HEK293 (cell line): ENCODE results near the gene TNFAIP1.

ENCODE experiments used
- CTCF ChIA-PET: fragments of 350-600 bp; formaldehyde crosslinking; extraction: SDS; loops from one replicate; lab custom pipeline; 2021; ENCODE audit warnings: antibody characterized with exemption; lab: Yijun Ruan, JAX
- POLR2A ChIA-PET: fragments of 300-600 bp; formaldehyde crosslinking; extraction: SDS; loops from one replicate; lab custom pipeline; 2020; ENCODE audit warnings: antibody characterized with exemption, inconsistent platforms; lab: Yijun Ruan, JAX
- H3K27ac ChIP-seq: fragments of 200-500 bp; sonication (Bioruptor generic); 2 replicates; pipeline ENCODE4 v1.5.1; 2014; ENCODE audit warnings: low read depth, low read length, control low read depth, inconsistent platforms; ENCODE audit errors: extremely low read depth
- H3K36me3 ChIP-seq, 2 experiments: fragments of 200-500 bp in 1 of 2; sonication (Bioruptor generic) in 1 of 2; 1 replicate in 1 of 2; 2 replicates in 1 of 2; pipeline ENCODE4 v1.5.1; 2014 to 2017; ENCODE audit warnings: inconsistent platforms in 2 of 2, low read length in 2 of 2; ENCODE audit not compliant: control insufficient read depth in 2 of 2, insufficient read depth in 1 of 2
- H3K4me1 ChIP-seq: fragments of 200-500 bp; sonication (Bioruptor generic); 2 replicates; pipeline ENCODE4 v1.5.1; 2014; ENCODE audit warnings: mild to moderate bottlenecking, low read length, inconsistent platforms; ENCODE audit not compliant: control insufficient read depth, insufficient read depth
- H3K4me3 ChIP-seq: 2 replicates; pipeline ENCODE4 v1.5.1; 2011; ENCODE audit warnings: low read depth, mild to moderate bottlenecking, control low read depth, low read length, moderate library complexity
- H3K9me3 ChIP-seq: fragments of 200-500 bp; sonication (Bioruptor generic); 2 replicates; pipeline ENCODE4 v1.5.1; 2014; ENCODE audit warnings: low read depth, low read length, inconsistent platforms; ENCODE audit not compliant: control insufficient read depth, insufficient read depth
- BCL11A ChIP-seq: fragments of 450-650 bp; formaldehyde crosslinking; IDR thresholded peaks from 2 replicates; pipeline ENCODE4 v1.5.1; 2016; ENCODE audit warnings: low read depth, missing biosample characterization, missing genetic modification characterization
- HOXA7 ChIP-seq: sonication (generic); formaldehyde crosslinking; IDR thresholded peaks from 2 replicates; pipeline ENCODE4 v1.8.1; 2022; ENCODE audit warnings: missing genetic modification reagents, borderline replicate concordance
- INSM2 ChIP-seq: fragments of 450-650 bp; formaldehyde crosslinking; IDR thresholded peaks from 2 replicates; pipeline ENCODE4 v1.5.1; 2016; ENCODE audit warnings: missing biosample characterization, missing genetic modification characterization
- KLF1 ChIP-seq: fragments of 450-650 bp; formaldehyde crosslinking; IDR thresholded peaks from 2 replicates; pipeline ENCODE4 v1.5.1; 2016; ENCODE audit warnings: missing biosample characterization, missing genetic modification characterization
- KLF16 ChIP-seq: fragments of 450-650 bp; formaldehyde crosslinking; IDR thresholded peaks from 2 replicates; pipeline ENCODE4 v1.5.1; 2017; ENCODE audit warnings: missing biosample characterization, missing genetic modification characterization
- RBAK ChIP-seq: fragments of 450-650 bp; formaldehyde crosslinking; IDR thresholded peaks from 2 replicates; pipeline ENCODE4 v1.5.1; 2016; ENCODE audit warnings: missing biosample characterization, missing genetic modification characterization
- REST ChIP-seq: fragments of 450-650 bp; formaldehyde crosslinking; IDR thresholded peaks from 2 replicates; pipeline ENCODE4 v1.5.1; 2016; ENCODE audit warnings: missing biosample characterization, missing genetic modification characterization
- SP2 ChIP-seq: fragments of 450-650 bp; formaldehyde crosslinking; IDR thresholded peaks from 2 replicates; pipeline ENCODE4 v1.5.1; 2016; ENCODE audit warnings: missing biosample characterization, missing genetic modification characterization
- ZBTB20 ChIP-seq: fragments of 450-650 bp; formaldehyde crosslinking; IDR thresholded peaks from 2 replicates; pipeline ENCODE4 v1.5.1; 2016; ENCODE audit warnings: missing biosample characterization, missing genetic modification characterization
- ZNF140 ChIP-seq: fragments of 450-650 bp; formaldehyde crosslinking; IDR thresholded peaks from 2 replicates; pipeline ENCODE4 v1.5.1; 2016; ENCODE audit warnings: missing biosample characterization, missing genetic modification characterization
- ZNF155 ChIP-seq: fragments of 450-650 bp; formaldehyde crosslinking; IDR thresholded peaks from 2 replicates; pipeline ENCODE4 v1.5.1; 2016; ENCODE audit warnings: missing biosample characterization, missing genetic modification characterization
- ZNF157 ChIP-seq: fragments of 450-650 bp; formaldehyde crosslinking; IDR thresholded peaks from 2 replicates; pipeline ENCODE4 v1.5.1; 2016; ENCODE audit warnings: missing biosample characterization, missing genetic modification characterization
- ZNF174 ChIP-seq: fragments of 450-650 bp; formaldehyde crosslinking; IDR thresholded peaks from 2 replicates; pipeline ENCODE4 v1.5.0; 2017; ENCODE audit warnings: missing biosample characterization, mild to moderate bottlenecking, missing genetic modification characterization
- ZNF211 ChIP-seq: fragments of 450-650 bp; formaldehyde crosslinking; IDR thresholded peaks from 2 replicates; pipeline ENCODE4 v1.5.1; 2016; ENCODE audit warnings: low read depth, missing biosample characterization, missing genetic modification characterization
- ZNF280C ChIP-seq: fragments of 450-650 bp; formaldehyde crosslinking; IDR thresholded peaks from 2 replicates; pipeline ENCODE4 v1.5.1; 2016; ENCODE audit warnings: missing biosample characterization, missing genetic modification characterization
- ZNF37A ChIP-seq: fragments of 450-650 bp; IDR thresholded peaks from 2 replicates; pipeline ENCODE4 v1.5.1; 2018; ENCODE audit warnings: missing biosample characterization, missing genetic modification characterization
- ZNF423 ChIP-seq: fragments of 450-650 bp; formaldehyde crosslinking; IDR thresholded peaks from 2 replicates; pipeline ENCODE4 v1.5.1; 2016; ENCODE audit warnings: missing biosample characterization, missing genetic modification characterization
- ZNF473 ChIP-seq: fragments of 450-650 bp; formaldehyde crosslinking; IDR thresholded peaks from 2 replicates; pipeline ENCODE4 v1.5.1; 2017; ENCODE audit warnings: missing biosample characterization, missing genetic modification characterization
- ZNF488 ChIP-seq: fragments of 450-650 bp; formaldehyde crosslinking; IDR thresholded peaks from 2 replicates; pipeline ENCODE4 v1.5.1; 2016; ENCODE audit warnings: missing biosample characterization, missing genetic modification characterization
- ZNF514 ChIP-seq: fragments of 450-650 bp; formaldehyde crosslinking; IDR thresholded peaks from 2 replicates; pipeline ENCODE4 v1.5.1; 2016; ENCODE audit warnings: missing biosample characterization, missing genetic modification characterization
- ZNF544 ChIP-seq: fragments of 450-650 bp; formaldehyde crosslinking; IDR thresholded peaks from 2 replicates; pipeline ENCODE4 v1.5.0; 2017; ENCODE audit warnings: missing biosample characterization, missing genetic modification characterization
- ZNF624 ChIP-seq: fragments of 450-650 bp; formaldehyde crosslinking; IDR thresholded peaks from 2 replicates; pipeline ENCODE4 v1.5.1; 2017; ENCODE audit warnings: missing biosample characterization, missing genetic modification characterization
- ZNF660 ChIP-seq: fragments of 450-650 bp; IDR thresholded peaks from 2 replicates; pipeline ENCODE4 v1.5.1; 2018; ENCODE audit warnings: missing biosample characterization, mild to moderate bottlenecking, missing genetic modification characterization
- ZNF785 ChIP-seq: fragments of 450-650 bp; formaldehyde crosslinking; IDR thresholded peaks from 2 replicates; pipeline ENCODE4 v1.5.1; 2016; ENCODE audit warnings: missing biosample characterization, missing genetic modification characterization
- ZSCAN5A ChIP-seq: fragments of 450-650 bp; formaldehyde crosslinking; IDR thresholded peaks from 2 replicates; pipeline ENCODE4 v1.5.1; 2016; ENCODE audit warnings: missing biosample characterization, missing genetic modification characterization

TNFAIP1 gene

GRCh38 chr17:28344435-28344901 lies 8.9 kb downstream of the TNFAIP1 start:
- CTCF ChIA-PET: interaction anchor here (0.5 to 0.6 kb wide), 2 partner anchors 11 to 116 kb away, joined by 3 read pairs; no protein-coding TSS in a partner anchor
- Histone ChIP-seq H3K9me3 (no peaks in the 10 kb centered on the region), H3K36me3 (peaks cover 30 to 98% of the 10 kb centered on the region in 2 experiments), H3K27ac (no peak overlapping the region), H3K4me1 (no peaks in the 10 kb centered on the region)
- TF ChIP-seq ZNF488 (tag by site-specific recombination) (no peak), ZBTB20 (tag by site-specific recombination) (no peak), ZNF514 (no peak), ZNF174 (tag by site-specific recombination) (no peak), REST (no peak), HOXA7 (CRISPR knock-in tag) (no peak), ZNF624 (tag by site-specific recombination) (no peak), INSM2 (tag by site-specific recombination) (no peak), ZNF157 (no peak), SP2 (tag by site-specific recombination) (no peak), ZSCAN5A (no peak), RBAK (tag by site-specific recombination) (no peak), ZNF37A (tag by site-specific recombination) (no peak), ZNF155 (tag by site-specific recombination) (no peak), ZNF785 (tag by site-specific recombination) (no peak), ZNF473 (tag by site-specific recombination) (no peak)
- TF ChIP-seq, all 188 proteins: peak for 0
- POLR2A ChIA-PET: interaction anchor here (2.2 to 5.9 kb wide), 2 partner anchors 9 to 13 kb away, joined by 7 to 53 read pairs; partner anchors contain the start of genes IFT20, POLDIP2 and TNFAIP1
- no peak overlapping the region for H3K4me3 ChIP-seq

- no peaks in the 10 kb centered on the region for H3K4me1 ChIP-seq
- peaks cover 41 to 100% of the 10 kb centered on the region in 2 experiments for H3K36me3 ChIP-seq
- POLR2A ChIA-PET: interaction anchor here (0.6 to 5.9 kb wide), 4 partner anchors 8 to 15 kb away, joined by 3 to 53 read pairs (median 17); partner anchors contain the start of genes IFT20, POLDIP2 and TNFAIP1
- CTCF ChIA-PET: interaction anchor here (0.5 to 1.8 kb wide), 8 partner anchors 10 to 115 kb away, joined by 3 to 7 read pairs (median 4); partner anchors contain the start of genes IFT20, POLDIP2, TNFAIP1 and VTN
- no peak overlapping the region for H3K4me3 ChIP-seq
- H3K27ac ChIP-seq: no peak overlapping the region
- H3K9me3 ChIP-seq: no peaks in the 10 kb centered on the region
- TF ChIP-seq ZNF280C (tag by site-specific recombination): no peak
- no peak for TF ChIP-seq KLF16 (tag by site-specific recombination)
- no peak for TF ChIP-seq ZNF211 (tag by site-specific recombination)
- no peak for TF ChIP-seq BCL11A (tag by site-specific recombination)
- TF ChIP-seq KLF1: no peak
- no peak for TF ChIP-seq ZNF423 (tag by site-specific recombination)
- no peak for TF ChIP-seq ZNF660
- TF ChIP-seq ZNF140 (tag by site-specific recombination): no peak
- no peak for TF ChIP-seq ZNF544 (tag by site-specific recombination)
Measured at GRCh38 chr17:28345419-28346198, 10.0 kb downstream of the TNFAIP1 start.
